HL-60/S4 (cell line): ENCODE data around the gene RNF31.

Experiments
- in situ Hi-C: fragments of 300-500 bp; cut with MboI; formaldehyde crosslinking; loops from 2 replicates; pipeline ENCODE4 v1.14.3; 2022; ENCODE audit warnings: low sequenced_read_pairs

The RNF31 gene

GRCh38 chr14:24116128-24116814 is 31.0 kb upstream of the RNF31 start:
- in situ Hi-C loops, result no loop called here

GRCh38 chr14:24117179-24117578 is 30.1 kb upstream of the RNF31 start:
- in situ Hi-C loops, result no loop called here

GRCh38 chr14:24119691-24120090 is 27.6 kb upstream of the RNF31 start:
- in situ Hi-C loops, result no loop called here

GRCh38 chr14:24121210-24121609 is 26.1 kb upstream of the RNF31 start:
- in situ Hi-C loops, result no loop called here

DNA sequence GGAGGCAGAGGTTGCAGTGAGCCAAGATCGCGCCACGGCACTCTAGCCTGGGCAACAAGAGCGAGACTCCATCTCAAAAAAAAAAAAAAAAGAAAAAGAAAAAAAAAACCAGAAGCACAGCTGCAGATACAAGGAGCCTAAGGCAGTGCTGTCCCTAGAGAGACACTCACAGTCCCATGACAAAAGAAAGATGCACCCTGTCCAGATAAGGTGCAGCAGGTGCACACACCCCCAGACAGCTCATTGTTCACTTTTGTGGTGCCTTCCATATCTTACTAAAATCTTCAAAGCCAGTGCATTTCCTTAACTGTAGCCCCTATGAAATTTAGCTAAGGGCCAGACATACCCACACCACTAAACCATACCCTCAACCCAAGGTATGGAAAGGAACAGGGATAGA is 24.9 kb upstream of the RNF31 start:
- in situ Hi-C loops, result no loop called here

DNA sequence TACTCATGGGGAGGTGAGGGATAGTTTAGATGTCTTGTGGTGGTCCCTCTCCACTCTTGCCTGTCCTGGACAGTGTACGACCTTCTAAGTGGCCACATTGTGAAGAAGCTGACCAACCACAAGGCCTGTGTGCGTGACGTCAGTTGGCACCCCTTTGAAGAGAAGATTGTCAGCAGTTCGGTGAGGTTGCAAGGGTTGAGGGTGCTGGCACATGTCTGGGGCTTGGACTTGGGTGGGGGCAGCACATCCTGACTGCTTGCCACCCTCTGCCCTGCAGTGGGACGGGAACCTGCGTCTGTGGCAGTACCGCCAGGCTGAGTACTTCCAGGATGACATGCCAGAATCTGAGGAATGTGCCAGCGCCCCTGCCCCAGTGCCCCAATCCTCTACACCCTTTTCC is 24.4 kb upstream of the RNF31 start:
- in situ Hi-C loops, result no loop called here

GRCh38 chr14:24123424-24124417 is 23.6 kb upstream of the RNF31 start:
- in situ Hi-C loops, result no loop called here

DNA sequence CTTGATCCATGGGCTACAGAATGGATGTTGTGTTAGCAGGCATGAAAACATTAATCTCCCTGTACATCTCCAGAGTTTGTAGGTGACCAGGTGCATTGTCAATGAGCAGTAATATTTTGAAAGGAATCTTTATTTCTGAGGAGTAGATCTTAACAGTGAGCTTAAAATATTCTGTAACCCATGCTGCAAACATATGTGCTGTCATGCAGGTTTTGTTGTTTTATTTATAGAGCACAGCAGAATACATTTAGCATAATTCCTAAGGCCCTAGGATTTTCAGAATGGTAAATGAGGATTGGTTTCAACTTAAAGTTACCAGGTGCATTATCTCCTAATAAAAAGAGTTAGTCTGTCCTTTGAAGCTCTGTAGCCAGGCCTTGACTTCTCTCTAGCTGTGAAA is 20.4 kb upstream of the RNF31 start:
- in situ Hi-C loops, result no loop called here

GRCh38 chr14:24127673-24128072 is 19.6 kb upstream of the RNF31 start:
- in situ Hi-C loops, result no loop called here

DNA sequence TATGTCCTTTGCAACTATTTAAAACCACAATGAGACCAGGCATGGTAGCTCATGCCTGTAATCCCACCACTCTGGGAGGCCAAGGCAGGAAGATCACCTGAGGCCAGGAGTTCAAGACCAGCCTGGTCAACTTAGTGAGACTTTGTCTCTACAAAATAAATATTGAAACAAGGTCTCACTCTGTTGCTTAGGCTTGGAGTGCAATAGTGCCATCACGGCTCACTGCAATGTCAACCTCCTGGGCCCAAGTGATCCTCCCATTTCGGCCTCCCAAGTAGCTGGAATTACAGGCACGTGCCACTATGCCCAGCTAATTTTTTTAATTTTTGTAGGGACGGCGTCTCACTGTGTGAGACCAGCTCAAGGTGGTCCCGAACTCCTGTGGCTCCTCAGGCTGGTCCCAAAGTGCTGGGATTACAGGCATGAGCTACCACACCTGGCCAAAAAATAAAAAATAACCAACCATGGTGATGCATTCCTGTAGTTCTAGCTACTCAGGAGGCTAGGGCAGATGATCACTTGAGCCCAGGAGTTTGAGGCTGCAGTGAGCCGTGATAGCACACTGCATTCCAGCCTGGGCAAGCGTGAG is 17.8 kb upstream of the RNF31 start:
- in situ Hi-C loops, result no loop called here

- in situ Hi-C loops, result no loop called here
Observed at GRCh38 chr14:24130380-24130716, 16.9 kb upstream of the RNF31 start, which contains the start of gene FITM1. TSS of gene FITM1 (plus strand) at chr14:24130659. CDS start at chr14:24131564, 905 bp downstream.

GRCh38 chr14:24130717-24131548 is 16.4 kb upstream of the RNF31 start:
- in situ Hi-C loops, result no loop called here

DNA sequence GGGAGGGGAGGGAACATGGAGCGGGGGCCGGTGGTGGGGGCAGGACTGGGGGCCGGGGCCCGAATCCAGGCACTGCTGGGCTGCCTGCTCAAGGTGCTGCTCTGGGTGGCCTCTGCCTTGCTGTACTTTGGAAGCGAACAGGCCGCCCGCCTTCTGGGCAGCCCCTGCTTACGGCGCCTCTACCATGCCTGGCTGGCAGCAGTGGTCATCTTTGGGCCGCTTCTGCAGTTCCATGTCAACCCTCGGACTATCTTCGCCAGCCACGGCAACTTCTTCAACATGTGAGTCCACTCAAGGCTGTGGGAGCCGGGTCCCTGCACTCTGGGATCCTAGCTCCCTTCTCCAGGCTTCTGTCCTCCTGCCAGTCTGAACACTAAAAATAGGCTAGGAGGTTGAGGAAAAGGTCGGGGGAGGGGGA is 15.7 kb upstream of the RNF31 start:
- in situ Hi-C loops, result no loop called here

DNA sequence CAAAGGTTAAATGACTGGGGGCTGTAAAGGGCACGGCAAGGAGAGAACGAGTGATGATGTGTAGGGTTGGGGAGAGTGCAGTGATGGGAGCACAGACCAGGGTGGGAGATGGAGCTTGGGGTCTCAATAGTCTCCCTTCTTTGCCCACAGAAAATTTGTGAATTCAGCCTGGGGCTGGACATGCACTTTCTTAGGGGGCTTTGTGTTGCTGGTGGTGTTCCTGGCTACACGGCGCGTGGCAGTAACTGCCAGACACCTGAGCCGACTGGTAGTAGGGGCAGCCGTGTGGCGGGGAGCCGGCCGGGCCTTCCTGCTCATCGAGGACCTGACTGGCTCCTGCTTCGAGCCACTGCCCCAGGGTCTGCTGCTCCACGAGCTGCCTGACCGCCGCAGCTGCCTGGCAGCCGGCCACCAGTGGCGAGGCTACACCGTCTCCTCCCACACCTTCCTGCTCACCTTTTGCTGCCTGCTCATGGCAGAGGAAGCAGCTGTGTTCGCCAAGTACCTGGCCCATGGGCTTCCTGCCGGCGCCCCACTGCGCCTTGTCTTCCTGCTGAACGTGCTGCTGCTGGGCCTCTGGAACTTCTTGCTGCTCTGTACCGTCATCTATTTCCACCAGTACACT is 15.1 kb upstream of the RNF31 start:
- in situ Hi-C loops, result no loop called here

GRCh38 chr14:24132976-24133375 is 14.3 kb upstream of the RNF31 start:
- in situ Hi-C loops, result no loop called here

- in situ Hi-C loops, result no loop called here
Observed at GRCh38 chr14:24133735-24134134, 13.6 kb upstream of the RNF31 start.

- in situ Hi-C loops, result no loop called here
Observed at GRCh38 chr14:24135584-24135833, 11.8 kb upstream of the RNF31 start.

GRCh38 chr14:24135834-24136683 is 11.2 kb upstream of the RNF31 start, which contains the start of gene PSME1:
TSS of gene PSME1 (plus strand) at chr14:24136194. CDS start at chr14:24136263, 69 bp downstream.
- in situ Hi-C loops, result no loop called here

GRCh38 chr14:24136684-24137528 is 10.4 kb upstream of the RNF31 start:
- in situ Hi-C loops, result no loop called here
